GM19328 (cell line): ENCODE results near the gene DCK.
"Not testable (repeated sequence)": the region's sequence is repeated elsewhere in the genome, so short reads cannot be mapped to it uniquely, and the experiment has no call there.

Experiments used
- ATAC-seq: cut with Tn5 transposase; IDR thresholded peaks from one replicate; pipeline ENCODE4 v1.9.1; 2021; ENCODE audit warnings: mild to moderate bottlenecking, moderate library complexity; ENCODE audit not compliant: unreplicated experiment

Gene DCK

DNA sequence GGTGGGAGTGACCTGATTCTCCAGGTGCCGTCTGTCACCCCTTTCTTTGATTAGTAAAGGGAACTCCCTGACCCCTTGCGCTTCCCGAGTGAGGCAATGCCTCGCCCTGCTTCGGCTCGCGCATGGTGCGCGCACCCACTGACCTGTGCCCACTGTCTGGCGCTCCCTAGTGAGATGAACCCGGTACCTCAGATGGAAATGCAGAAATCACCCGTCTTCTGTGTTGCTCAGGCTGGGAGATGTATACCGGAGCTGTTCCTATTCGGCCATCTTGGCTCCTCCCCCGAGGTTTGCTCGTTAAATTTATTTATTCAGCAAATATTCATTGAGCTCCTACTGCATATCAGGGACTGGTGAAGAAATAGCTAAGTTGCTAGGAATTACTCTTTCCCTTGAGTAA is 66.1 kb downstream of the DCK start:
- ATAC-seq = not testable (repeated sequence)

- ATAC-seq = no peak
These were observed 69.0 kb downstream of the DCK start for GRCh38 chr4:71062436-71062835.

- no peak for ATAC-seq
These were observed 70.3 kb downstream of the DCK start for GRCh38 chr4:71063711-71064110.

DNA sequence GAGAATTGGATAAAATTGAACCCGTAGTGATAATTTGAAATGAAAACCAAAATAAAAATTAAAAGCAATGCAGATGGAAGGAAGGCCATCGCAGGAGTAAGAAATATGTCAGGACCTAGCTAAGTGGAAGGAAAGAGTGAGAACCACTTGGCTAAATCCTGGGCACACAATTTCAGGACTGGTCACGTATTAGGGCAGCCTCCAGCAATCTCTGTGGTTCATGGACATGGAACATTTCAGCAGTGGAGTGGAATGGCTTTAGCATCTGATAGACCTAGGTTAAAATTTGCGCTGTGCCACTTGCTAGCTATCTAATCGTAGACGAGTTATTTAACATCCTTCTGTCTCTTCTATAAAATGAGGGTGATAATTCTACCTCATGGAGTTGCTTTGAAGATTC is 71.1 kb downstream of the DCK start:
- no peak for ATAC-seq

DNA sequence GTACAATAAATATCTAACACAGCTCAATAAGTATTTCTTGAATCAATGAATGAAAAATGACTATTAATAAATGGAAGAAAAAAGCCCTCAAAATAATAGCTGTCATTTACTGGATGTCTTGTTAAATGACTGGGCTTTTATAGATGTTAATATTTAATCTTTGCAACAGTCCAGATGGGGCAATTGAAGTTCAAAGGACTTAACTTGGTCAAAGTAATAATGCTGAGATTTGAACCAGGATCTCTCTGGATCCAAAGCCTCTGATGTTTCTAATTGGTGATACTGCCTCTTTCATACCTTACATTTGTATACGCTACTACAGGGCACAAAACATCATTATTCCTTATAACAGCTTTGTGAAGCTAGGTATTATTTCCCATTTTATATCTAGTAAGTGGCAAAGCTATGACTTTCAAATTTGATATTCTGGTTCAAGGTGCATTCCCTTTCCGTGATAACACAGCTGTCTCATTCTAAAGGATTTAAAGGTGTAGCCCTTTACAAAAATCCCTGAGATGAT is 72.6 kb downstream of the DCK start:
- ATAC-seq = no peak

- ATAC-seq = no peak
These were observed 73.6 kb downstream of the DCK start for GRCh38 chr4:71066737-71067716.

DNA sequence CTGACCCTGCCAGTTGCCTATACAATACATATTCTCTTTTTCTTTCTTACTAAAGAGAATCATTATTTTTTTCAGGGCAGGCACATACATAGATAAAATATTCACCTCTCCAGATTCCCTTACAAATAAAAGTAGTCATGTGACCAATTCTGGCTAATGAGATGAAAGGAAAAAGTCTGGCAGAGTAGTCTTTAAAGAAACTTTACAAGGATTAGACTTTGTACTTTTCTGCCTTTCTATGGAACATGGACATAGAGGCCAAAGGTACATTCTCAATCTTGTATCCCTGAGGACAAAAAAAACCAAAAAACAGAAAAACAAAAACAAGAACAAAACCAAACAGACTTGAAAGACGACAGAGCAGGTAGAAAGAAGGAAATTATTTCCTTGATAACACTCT is 75.6 kb downstream of the DCK start:
- ATAC-seq = no peak

DNA sequence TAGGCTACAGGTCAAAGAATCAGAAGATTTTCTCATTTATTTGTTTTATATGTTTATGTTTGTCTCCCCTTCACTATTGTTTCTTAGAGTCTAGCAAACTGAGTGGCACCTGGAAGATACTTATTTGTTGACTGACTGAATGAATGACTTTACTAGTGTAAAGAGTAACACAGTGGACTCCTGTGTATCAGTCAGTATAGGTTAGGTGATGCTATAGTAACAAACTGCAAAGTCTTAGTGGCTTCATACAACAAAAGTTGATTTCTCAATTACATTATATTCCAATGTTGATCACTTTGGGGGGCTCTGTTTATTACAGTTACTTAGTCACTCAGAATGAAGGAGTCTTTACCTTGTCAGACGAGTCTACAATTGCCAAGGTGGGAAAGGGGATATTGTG is 76.6 kb downstream of the DCK start:
- no peak for ATAC-seq

DNA sequence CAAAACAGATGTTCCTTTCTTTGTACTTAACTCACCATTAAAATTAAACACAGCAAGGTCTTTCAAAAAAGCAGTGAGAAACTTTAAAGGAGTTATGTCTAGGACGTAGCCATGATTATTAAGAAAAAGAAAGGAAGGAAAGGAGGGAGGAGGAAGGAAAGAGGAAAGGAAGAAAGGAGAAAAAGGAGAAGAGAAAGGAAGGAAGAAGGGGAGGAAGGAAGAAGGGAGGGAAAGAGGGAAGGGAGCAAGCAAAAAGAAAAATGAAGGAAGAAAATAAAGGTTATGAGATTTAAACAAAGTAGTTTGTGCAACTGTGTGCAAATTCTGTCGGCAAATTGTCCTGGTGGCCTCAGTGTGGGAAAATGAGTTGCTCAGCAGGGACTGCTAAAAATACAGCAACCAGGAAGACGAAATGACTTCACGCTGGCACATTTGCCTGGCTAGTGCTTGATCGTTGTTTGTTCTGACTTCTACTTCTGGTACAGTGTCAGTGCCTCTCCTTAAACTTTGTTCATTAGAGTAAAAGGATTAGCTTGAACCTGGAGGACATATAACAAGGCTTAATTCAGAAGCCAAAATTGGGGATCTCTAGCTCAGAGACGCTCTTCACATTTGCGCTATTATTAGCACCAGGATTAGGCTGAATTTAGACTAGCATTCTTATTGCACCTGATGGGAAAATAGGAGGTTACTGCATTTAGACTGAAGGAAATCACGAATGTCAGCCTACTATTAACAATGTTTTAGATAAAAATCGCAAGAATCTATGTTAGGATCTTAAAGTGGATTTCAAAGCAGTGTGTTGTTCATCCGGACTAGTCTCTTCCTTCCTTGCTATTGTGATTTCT is 81.2 kb downstream of the DCK start:
- ATAC-seq = no peak
